Large intestine (tissue), 12 donors: ENCODE data around the gene PUS7L. TPM values are rescaled to one million over a fixed set of nuclear protein-coding genes. Genes with fewer than 3 reads are reported as not detected.

ENCODE experiments used
- DNase-seq, 2 donors: peaks; one replicate each; pipeline versions ENCODE4 v3.0.0 to v3.0.0-alpha.2; 2013
- H3K27ac ChIP-seq: one replicate; pipeline ENCODE4 v1.5.1; 2013; ENCODE audit warnings: low read length
- H3K27me3 ChIP-seq: 2 replicates; pipeline ENCODE4 v1.6.1; 2013; ENCODE audit warnings: low read length; ENCODE audit not compliant: control insufficient read depth, insufficient read depth
- H3K36me3 ChIP-seq: 2 replicates; pipeline ENCODE4 v1.6.1; 2013; ENCODE audit warnings: low read length; ENCODE audit not compliant: control insufficient read depth, insufficient read depth
- H3K4me1 ChIP-seq: one replicate; pipeline ENCODE4 v1.6.1; 2013; ENCODE audit warnings: low read length; ENCODE audit not compliant: control insufficient read depth, insufficient read depth
- H3K4me3 ChIP-seq: one replicate; pipeline ENCODE4 v1.5.1; 2013; ENCODE audit warnings: low read length
- H3K9me3 ChIP-seq: one replicate; pipeline ENCODE4 v1.6.1; 2013; ENCODE audit warnings: mild to moderate bottlenecking, low read depth, low read length, moderate library complexity; ENCODE audit not compliant: control insufficient read depth
- WGBS: methylation state at CpG from one replicate; pipeline ENCODE4 v1.1.5; 2013; ENCODE audit warnings: low lambda C conversion rate; ENCODE audit not compliant: insufficient coverage; 5-methylcytosine and 5-hydroxymethylcytosine counted together
- long read RNA-seq, 11 donors: transcript quantifications; one replicate each; lab custom pipeline, GENCODE V29; 2026
- polyA plus RNA-seq: library from polyadenylated mRNA; unstranded; fragments of 120-200 nt; gene quantifications from one replicate; pipeline ENCODE4 v1.2.1, GENCODE V29; 2013

PUS7L gene, protein sequence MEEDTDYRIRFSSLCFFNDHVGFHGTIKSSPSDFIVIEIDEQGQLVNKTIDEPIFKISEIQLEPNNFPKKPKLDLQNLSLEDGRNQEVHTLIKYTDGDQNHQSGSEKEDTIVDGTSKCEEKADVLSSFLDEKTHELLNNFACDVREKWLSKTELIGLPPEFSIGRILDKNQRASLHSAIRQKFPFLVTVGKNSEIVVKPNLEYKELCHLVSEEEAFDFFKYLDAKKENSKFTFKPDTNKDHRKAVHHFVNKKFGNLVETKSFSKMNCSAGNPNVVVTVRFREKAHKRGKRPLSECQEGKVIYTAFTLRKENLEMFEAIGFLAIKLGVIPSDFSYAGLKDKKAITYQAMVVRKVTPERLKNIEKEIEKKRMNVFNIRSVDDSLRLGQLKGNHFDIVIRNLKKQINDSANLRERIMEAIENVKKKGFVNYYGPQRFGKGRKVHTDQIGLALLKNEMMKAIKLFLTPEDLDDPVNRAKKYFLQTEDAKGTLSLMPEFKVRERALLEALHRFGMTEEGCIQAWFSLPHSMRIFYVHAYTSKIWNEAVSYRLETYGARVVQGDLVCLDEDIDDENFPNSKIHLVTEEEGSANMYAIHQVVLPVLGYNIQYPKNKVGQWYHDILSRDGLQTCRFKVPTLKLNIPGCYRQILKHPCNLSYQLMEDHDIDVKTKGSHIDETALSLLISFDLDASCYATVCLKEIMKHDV
- 8.7 TPM for polyA plus RNA-seq
- long read RNA-seq, donor 1, partial matches to known transcripts: 0 of 2 reads
- long read RNA-seq, donor 1, other reads (novel, unspliced or antisense): 0 of 2 reads
- long read RNA-seq, donor 2, full-length matches to known transcripts: 1 of 1 reads
- long read RNA-seq, donor 2, partial matches to known transcripts: 0 of 1 reads
- long read RNA-seq, donor 2, other reads (novel, unspliced or antisense): 0 of 1 reads
- long read RNA-seq, donor 3: 0 reads
- long read RNA-seq, donor 4: 0 reads
- long read RNA-seq, donor 5: 0 reads
- long read RNA-seq, donor 6, partial matches to known transcripts: 0 of 1 reads
- long read RNA-seq, donor 6, other reads (novel, unspliced or antisense): 0 of 1 reads
- long read RNA-seq, donor 7: 0 reads
- long read RNA-seq, donor 8, full-length matches to known transcripts: 2 of 2 reads
- long read RNA-seq, donor 8, partial matches to known transcripts: 0 of 2 reads
- long read RNA-seq, donor 8, other reads (novel, unspliced or antisense): 0 of 2 reads
- long read RNA-seq, donor 9: 0 reads
- long read RNA-seq, donor 10, partial matches to known transcripts: 18 of 19 reads
- long read RNA-seq, donor 10, other reads (novel, unspliced or antisense): 0 of 19 reads
- long read RNA-seq, donor 11: 0 reads

DNA sequence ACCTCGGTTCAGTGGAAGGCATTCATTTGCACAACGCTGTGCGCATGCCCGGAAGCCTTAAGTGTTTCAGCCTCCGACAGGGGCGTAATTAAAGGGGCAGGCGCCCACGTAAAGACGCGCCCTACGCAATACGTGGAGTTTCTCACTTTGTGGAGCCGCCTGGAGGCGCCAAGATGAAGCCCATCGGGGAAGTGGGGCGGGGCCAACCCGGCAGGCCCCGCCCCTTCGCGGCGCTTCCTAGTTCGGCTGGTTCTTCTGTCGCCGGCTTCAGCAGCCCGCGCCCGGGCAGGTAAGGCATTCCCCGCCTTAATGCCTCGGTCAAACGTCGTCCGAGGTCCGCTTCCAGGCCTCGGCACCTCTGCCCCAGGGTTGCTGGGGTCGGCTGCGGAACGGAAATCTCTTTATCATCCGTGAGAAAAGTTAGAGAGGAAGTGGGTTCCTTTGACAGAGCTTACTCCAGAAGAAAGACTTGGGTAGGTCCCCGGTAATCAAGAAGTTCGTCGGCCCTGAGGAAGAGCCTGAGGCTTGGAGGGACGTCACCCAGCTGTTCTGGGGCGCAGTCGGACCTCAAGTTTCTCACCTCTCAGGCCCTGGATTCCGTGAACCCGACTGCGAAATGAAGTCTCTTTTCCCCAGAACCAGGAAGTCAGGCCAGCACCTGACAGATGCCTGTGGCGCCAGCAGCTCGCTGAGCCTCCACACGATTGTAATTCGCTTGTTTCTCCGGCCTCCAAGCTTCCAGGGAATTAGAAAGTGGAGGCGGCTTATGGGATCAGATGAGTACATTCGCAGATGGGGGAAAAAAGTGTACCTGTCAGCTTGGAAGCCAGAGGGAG, at the start of gene PUS7L, which contains the start of gene IRAK4:
TSS of gene PUS7L (minus strand) at position 63 of the 836 bp plus-strand sequence. CDS start 3,545 bp downstream, outside the sequence.
TSS of gene IRAK4 (plus strand) at position 224 of the 836 bp plus-strand sequence. CDS start 9,161 bp downstream, outside the sequence.
- Histone ChIP-seq H3K27me3 (no peaks in the 10 kb centered on the region), H3K4me3 (peak within 1 kb of the TSS; percentile 74), H3K9me3 (no peaks in the 10 kb centered on the region), H3K27ac (peak within 1 kb of the TSS; percentile 86), H3K4me1 (peaks cover 16% of the 10 kb centered on the region), H3K36me3 (peaks cover 2% of the 10 kb centered on the region)
- WGBS: no CpG with 5 or more reads among the region's 54 CpGs
- DNase-seq: peak; percentile 98

DNA sequence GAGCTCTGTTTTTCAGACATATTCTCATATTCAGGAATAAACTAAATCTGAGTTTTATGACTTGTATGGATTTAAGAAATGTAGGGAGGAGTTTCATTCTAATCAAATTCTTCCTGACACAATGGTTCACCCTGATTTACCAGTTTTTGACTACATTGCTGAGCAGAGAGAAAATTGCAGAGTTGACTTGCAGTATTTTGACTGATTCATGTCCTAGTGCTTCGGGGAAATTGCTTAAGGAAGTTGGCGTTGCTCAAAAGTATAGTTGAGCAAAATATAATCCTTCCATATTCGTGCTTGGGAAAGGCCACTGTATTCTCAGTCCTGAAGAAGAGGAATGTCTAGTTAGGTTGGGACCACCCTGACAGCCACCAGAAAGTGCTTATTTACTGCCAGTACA, 48.8 kb upstream of the PUS7L start:
- Histone ChIP-seq H3K4me1 (no peaks in the 10 kb centered on the region), H3K36me3 (no peaks in the 10 kb centered on the region), H3K9me3 (no peaks in the 10 kb centered on the region), H3K4me3 (no peak overlapping the region), H3K27me3 (peaks cover 2% of the 10 kb centered on the region), H3K27ac (no peak overlapping the region)
- no CpG with 5 or more reads among the region's 3 CpGs for WGBS
- DNase-seq: no peak

DNA sequence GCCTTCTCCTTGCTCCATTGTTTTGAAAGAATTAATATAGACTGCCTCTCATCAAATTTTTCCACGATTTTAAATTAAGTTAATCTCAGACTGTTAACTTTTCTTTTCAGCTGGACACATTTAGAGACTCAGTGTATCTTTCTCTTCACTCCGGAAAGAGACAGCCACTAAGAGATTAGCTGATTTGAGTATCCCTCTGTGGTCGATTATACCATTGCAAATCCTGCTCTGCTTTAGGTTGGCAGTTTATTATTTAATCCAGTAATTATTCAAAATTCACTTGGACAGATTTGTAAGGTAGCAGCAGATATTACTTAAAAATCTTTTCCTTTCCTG, 48.1 kb upstream of the PUS7L start:
- H3K27me3 ChIP-seq: peaks cover 2% of the 10 kb centered on the region
- H3K27ac ChIP-seq: peak overlapping the region; percentile 96
- no CpG with 5 or more reads among the region's 3 CpGs for WGBS
- no peaks in the 10 kb centered on the region for H3K9me3 ChIP-seq
- no peak for DNase-seq
- H3K4me3 ChIP-seq: peak overlapping the region; percentile 90
- no peaks in the 10 kb centered on the region for H3K4me1 ChIP-seq
- H3K36me3 ChIP-seq: peaks cover 3% of the 10 kb centered on the region

DNA sequence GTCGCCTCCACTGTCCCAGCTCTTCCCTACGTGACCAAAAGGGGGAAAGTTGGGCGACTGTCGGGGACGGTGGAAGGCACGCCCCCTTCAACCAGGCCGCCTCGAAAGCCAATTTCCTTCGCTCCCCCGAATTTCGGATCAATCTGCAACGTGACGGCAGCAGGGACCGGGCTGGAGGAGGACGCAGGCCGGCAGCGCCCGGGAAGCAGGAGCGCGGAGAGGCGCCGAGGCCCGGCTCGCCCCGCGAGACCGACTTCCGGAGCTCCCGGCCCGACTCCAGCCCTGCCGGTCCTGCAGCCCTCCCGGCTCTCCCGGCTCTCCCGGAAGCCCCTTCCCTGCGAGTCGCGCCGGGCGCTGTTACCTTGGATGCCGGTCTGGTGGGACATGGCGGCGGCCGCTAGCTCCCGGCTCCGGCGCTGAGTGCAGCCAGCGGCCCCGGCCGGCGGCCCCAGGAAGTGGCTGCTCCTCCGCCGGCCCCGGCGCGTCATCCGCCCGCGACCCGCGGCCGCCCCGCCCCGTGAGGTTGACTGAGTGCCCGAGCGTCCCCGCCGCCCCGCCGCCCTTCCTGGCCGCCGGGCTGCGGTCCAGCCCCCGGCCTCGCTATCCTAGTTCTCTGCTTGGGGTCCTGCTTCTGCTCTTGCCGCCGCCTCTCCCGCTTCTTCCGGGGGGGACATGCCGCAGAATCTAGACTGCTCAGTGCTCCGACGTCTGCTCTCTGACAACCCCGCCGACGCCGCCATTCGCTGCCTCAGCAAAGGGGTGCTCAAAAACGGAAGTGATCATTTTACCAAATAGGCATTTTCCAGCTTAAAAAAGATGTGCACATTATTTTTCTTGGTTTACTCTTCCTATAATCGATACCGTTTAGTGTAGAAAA, 47.5 kb upstream of the PUS7L start, which contains the start of gene TWF1:
TSS of gene TWF1 (minus strand) at position 458 of the 877 bp plus-strand sequence. CDS start at position 386, 72 bp downstream.
- H3K4me3 ChIP-seq: peak within 1 kb of the TSS; percentile 90
- WGBS: 0% methylated on average over 1 of the region's 89 CpGs
- peak; percentile 79 to 92 for DNase-seq
- peaks cover under 1% of the 10 kb centered on the region for H3K27me3 ChIP-seq
- no peaks in the 10 kb centered on the region for H3K9me3 ChIP-seq
- peak within 1 kb of the TSS; percentile 96 for H3K27ac ChIP-seq
- H3K4me1 ChIP-seq: no peaks in the 10 kb centered on the region
- peaks cover 7% of the 10 kb centered on the region for H3K36me3 ChIP-seq

DNA sequence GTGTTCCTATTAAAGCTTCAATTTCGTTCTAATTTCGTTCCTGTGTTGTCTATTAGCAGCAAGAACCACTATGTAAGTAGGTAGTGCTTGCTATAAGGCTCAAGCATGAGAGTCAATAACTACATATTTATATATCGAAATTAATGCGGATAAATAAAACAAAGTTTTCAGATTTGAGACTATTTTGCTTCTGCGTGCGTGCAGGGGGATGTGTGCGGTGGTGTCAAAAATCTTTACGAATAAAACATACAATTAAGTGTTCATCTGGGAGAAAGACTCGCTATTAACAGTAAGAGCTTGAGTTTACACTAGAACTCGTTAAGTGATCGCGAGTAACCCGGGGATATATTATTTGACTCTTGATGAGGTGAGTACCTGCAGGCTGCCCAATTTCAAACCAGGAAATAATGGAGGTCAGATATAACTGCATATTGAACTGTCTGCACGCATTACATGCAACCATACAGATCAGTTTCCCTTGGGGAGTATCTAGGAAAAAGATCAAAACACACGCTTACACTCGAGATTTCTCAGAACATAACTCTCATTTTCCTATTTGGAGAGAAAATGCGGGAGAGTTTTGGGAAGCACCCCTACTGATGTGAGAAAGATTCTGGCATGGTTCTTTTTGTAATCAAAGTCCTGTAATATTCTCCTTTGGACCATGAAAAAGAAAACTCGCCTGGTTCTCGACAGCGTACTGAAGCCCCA, 46.7 kb upstream of the PUS7L start:
- Histone ChIP-seq H3K27ac (peak overlapping the region; percentile 96), H3K36me3 (peaks cover 15% of the 10 kb centered on the region), H3K4me1 (no peaks in the 10 kb centered on the region), H3K4me3 (peak overlapping the region; percentile 90), H3K9me3 (no peaks in the 10 kb centered on the region), H3K27me3 (no peaks in the 10 kb centered on the region)
- 11% methylated on average over 3 of the region's 20 CpGs for WGBS
- peak in 1 of 2 donors; percentile 3 for DNase-seq

DNA sequence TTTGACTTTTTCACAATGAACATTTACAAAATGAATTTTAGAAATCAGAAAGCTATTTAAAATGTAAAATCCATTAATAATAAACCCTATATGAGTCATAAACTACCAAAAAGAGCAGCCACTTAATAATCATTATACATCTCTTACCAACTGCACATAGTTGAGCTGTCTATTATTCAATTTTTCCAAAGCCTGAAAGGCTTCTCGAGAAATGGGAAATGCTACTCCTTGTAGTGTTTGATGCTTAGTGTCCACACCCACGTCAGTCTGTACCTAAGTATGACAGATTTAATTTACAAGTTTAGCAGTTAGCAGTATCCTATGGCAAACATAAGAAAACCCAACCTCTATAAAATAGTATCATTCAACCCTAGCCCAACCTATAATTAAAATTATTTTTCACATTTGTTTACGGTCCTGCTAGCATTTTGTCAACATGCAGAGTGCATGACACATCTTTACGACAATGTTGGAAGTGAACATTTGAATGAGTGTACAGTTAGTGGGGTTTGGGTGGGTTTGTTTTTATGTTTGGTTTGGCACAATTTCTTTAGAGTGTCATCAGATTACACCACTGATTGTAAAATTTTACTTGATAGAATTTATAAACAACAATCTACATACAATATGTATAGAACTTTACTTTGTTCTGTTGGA, 39.1 kb upstream of the PUS7L start:
- Histone ChIP-seq H3K36me3 (peaks cover 45% of the 10 kb centered on the region), H3K9me3 (no peaks in the 10 kb centered on the region), H3K27ac (no peak overlapping the region), H3K4me1 (no peaks in the 10 kb centered on the region), H3K27me3 (no peaks in the 10 kb centered on the region), H3K4me3 (no peak overlapping the region)
- DNase-seq: no peak
- 77% methylated on average over 2 of the region's 4 CpGs for WGBS

DNA sequence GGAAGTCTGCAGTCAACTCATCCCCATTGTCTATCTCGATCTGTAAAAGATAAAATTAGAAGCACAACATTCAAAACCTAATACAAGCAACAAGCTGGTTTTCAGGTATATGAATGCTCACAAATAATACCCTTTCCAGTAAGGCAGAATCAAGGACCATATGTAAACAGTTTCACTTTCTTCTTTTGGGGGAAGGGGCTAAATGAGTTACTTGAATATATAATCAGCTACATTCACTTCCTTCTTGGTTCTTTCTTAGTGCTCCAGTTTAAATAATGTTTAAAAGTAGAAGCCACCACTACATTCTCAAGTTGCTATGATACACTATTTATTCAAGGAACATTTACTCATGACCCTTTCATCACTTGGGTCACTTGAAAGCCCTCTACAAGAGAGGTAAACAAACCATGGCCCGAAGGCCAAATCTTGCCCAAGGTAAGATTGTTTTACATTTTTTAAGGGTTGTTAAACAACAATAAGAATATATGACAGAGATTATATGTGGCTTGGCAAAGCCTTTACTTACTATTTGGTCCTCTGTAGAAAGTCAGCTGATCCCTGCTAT, 37.2 kb upstream of the PUS7L start:
- no peaks in the 10 kb centered on the region for H3K4me1 ChIP-seq
- no peak for DNase-seq
- no peak overlapping the region for H3K27ac ChIP-seq
- peaks cover 35% of the 10 kb centered on the region for H3K36me3 ChIP-seq
- H3K4me3 ChIP-seq: no peak overlapping the region
- no peaks in the 10 kb centered on the region for H3K9me3 ChIP-seq
- WGBS: no CpG with 5 or more reads among the region's 2 CpGs
- no peaks in the 10 kb centered on the region for H3K27me3 ChIP-seq

DNA sequence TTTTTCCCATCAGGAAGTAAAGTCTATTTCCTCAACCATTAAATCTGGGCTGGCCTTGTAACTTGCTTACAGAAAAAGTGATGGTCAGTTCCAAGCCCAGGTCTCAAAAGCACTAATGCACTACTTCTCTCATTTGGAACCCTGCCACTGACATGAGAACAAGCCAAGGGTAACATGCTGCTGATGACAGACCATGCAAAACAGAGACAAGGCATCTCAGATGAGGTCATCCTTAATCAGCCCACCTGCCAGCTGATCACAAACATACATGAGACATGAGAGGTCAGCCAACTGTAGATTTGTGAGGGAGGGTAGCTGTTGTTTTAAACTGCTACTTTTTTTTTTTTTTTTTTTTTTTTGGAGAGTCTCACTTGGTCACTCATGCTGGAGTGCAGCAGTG, 31.4 kb upstream of the PUS7L start:
- no peaks in the 10 kb centered on the region for H3K9me3 ChIP-seq
- H3K36me3 ChIP-seq: peaks cover 15% of the 10 kb centered on the region
- H3K4me3 ChIP-seq: no peak overlapping the region
- DNase-seq: peak in 1 of 2 donors; percentile 4
- H3K27ac ChIP-seq: no peak overlapping the region
- no peaks in the 10 kb centered on the region for H3K27me3 ChIP-seq
- H3K4me1 ChIP-seq: no peaks in the 10 kb centered on the region
